HG02642 (cell line): ENCODE results near the gene TSHZ1.

Experiments
- ATAC-seq: cut with Tn5 transposase; IDR thresholded peaks from one replicate; pipeline ENCODE4 v1.9.1; 2021; ENCODE audit warnings: mild to moderate bottlenecking; ENCODE audit not compliant: unreplicated experiment, poor library complexity

Gene TSHZ1

GRCh38 chr18:75241705-75242104 lies 31.1 kb downstream of the TSHZ1 start:
- ATAC-seq: no peak

GRCh38 chr18:75244351-75245313 lies 34.0 kb downstream of the TSHZ1 start:
- ATAC-seq: no peak

DNA sequence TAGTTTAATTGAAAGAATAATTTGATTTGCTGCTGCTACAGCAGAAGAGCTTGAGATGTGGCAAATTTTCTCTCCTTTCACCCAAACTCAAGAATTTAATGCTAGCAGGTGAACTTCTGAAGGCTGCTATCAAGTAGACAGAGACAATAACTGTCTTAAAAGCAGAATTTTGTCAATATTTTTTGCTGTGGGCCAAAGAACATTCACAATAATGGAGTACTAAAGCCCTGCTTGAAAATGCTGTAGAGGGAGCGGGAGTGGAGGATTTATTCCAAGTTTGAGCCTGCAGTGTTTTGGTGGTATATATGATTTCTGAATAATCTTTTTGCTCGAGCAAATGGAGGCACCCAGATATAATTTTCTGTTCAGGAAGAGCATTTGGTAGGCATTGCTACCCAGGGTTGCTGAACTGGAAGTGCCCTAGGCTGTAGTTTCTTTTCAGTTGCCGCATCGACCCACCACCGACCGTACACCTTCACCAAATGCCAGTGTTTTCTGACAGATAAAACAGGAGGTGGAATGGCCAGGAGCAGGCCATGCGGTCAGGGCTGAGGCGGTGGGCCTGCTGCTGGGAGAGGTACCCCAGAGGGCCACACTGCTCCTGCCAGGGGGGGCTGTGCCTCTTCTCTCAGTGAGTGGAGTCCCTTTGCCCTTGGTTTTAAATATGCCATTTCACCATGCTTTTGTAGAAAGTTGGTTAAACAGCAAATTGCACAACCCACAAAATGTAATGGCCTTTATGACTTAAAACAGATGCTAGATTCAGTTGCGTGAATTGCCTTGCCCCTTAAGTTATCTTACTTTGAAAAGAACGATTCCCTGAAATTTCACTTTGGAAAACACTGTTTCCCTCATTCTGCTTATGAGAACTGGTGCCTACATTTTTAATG lies 36.4 kb downstream of the TSHZ1 start:
- ATAC-seq: no peak

- ATAC-seq: no peak
Observed at GRCh38 chr18:75247611-75248421, 37.2 kb downstream of the TSHZ1 start.

- ATAC-seq: no peak
Observed at GRCh38 chr18:75248426-75249174, 38.0 kb downstream of the TSHZ1 start.

DNA sequence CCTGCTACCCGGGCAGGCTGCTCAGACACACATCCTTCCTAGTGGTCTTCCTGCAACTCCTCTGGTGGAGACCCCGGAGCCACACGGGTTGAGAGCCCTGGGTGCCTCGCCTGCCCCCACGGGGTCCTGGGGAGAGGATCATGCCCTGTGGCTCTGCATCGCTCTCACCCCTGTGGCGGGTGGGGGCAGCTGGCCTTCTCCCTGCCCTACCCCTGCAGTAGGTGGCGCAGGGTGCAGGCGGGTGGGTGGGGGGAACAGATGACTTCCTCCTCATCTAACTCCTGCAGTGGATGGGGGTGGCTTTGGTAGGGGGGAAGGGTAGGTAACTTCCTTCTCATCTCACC lies 38.5 kb downstream of the TSHZ1 start:
- no peak for ATAC-seq

GRCh38 chr18:75249672-75250470 lies 39.3 kb downstream of the TSHZ1 start:
- no peak for ATAC-seq

DNA sequence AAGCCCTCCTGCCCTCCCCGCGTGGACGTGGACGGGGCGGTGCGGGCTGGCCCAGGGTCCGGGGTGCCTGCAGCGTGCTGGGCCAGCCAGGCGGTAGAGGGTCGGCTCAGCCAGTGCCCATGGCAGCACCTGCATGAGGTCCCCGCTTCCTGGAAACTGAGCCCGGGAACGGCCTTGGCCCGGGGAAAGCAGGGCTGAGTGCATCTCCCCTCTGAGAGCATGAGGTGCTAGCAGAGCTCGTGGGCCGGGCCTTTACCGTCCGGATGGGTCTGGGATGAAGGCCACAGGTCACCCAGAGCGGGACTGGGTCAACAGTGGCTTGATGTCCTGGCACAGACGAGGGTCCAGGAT lies 39.8 kb downstream of the TSHZ1 start:
- ATAC-seq: no peak

- no peak for ATAC-seq
Observed at GRCh38 chr18:75251466-75251865, 40.9 kb downstream of the TSHZ1 start.

DNA sequence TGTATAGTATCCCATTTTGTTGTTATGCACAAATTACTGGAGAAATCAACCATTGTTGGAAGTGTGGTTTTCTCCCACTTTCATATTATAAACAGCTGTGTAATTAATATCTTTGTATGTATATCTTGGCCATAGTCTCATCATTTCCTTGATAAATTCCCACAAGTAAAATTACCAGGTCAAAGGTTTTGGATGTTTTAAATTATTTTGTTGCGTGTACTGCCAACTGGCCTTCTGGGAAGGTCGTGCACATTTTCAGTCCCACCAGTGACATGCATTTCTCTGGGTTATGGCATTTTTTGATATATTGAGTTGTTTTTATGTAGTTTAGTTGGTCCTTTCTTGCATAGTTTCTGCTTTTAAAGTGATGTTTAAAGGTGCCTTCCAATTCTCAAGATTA lies 41.5 kb downstream of the TSHZ1 start:
- ATAC-seq: no peak

DNA sequence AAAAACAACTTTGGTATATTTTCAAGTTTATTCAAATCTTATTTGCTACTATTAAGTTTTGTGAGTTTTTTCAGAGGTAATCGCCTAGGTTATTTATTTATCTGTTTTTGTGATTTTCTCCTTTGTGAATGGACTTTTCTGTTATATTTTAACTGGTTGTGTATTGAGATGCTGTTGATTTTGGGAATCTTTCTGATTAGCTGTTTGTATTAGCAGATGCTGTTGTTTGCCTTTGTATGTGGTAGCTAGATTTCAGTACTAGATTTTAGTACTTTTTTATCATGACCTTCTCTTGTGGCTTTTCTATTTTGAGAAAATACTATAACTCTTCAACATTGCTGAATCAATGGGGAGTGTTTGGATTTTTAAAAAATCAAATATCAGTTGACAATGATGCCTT lies 42.4 kb downstream of the TSHZ1 start:
- ATAC-seq: no peak

DNA sequence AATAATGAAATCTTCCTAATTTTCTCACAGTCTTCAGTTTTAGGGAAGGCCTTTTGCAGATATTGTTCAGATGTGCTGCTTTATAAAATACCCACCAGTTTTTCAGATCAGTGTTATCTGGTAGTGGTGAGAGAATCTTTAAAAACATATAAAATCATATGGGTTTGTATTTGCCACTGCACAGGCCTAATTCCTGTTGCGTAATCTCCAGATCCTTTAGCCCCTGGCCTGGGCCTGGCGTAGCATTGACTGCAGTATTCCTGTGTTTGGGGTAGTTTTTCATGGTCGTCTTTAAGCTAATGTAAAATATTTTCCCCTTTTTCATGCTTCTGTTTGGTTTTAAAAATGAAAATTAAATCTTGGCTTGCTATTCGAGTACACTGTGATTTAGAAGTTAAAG lies 43.2 kb downstream of the TSHZ1 start:
- ATAC-seq: no peak

DNA sequence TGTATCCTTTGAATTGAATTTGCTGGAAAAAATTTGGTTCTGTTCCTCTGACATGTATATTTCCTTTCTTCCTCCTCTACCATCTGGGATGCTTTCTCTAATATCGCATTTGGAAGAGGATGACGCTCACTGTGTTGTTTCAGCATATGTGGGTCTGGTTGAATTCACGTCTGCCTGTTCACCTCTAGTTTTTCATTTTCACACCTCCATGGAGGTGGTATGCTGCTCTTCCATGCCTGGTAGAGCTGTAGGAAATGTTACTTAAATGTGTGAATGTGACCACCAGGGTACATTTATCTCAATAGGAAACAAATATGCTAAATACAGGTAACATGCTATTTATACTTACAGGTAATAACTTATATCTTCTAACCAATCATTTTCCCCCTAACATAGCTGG lies 44.5 kb downstream of the TSHZ1 start:
- no peak for ATAC-seq

DNA sequence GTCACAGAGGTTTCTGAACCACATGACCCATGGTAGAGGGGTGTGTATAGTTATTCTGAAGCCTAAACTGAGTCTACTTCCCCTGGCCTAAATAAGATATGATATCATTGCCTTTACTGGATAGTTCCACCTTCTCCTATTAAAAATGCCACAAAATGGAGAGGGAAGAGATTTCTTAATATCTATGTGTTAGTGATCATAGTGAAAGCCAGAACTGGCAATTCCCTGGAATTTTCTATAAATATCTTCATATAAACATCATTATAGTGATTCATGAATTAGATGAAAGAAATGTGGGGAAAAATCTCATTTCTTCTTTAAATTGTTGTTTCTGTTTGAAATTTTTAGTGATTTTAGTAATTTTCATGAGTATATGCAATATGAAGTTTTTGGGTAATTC lies 45.8 kb downstream of the TSHZ1 start:
- no peak for ATAC-seq

- no peak for ATAC-seq
Observed at GRCh38 chr18:75257605-75258004, 47.0 kb downstream of the TSHZ1 start.

DNA sequence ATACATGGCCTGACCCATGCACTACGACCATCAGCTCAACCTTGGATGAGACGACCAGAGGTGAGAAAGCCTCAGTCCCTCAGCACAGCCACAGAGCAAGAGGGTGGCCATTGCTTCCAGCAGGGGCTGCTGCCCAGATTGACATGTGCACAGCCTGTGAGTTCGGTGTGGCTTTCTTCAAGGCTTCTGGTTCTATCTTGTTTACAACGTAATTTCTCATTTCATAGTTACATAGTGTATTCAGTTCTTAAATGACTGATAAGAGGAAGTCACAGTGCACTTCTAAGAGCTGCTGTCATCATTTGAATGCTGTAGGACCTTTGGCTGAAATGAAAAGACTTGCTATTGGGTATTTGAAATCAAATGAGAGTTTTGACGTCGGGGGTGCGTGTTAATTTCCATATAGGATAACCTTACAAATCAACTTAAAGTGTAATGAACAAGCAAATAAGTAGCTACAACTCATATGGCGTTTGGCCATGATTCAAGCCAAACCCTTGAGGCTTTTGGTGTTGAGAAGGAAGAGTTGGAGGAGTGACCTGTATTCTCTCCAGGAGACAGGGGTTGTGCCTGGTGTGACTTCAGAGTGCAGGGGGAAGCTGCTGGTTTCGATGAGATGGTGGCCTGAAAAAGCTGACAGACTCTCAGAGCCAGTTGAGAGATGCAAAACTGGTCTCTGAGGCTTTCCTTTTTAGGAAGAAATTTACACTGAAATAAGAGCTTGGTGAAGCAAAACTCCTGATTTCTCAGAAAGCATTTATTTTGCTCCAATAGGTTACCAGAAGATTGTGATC lies 51.0 kb downstream of the TSHZ1 start:
- ATAC-seq: peak; percentile 83

DNA sequence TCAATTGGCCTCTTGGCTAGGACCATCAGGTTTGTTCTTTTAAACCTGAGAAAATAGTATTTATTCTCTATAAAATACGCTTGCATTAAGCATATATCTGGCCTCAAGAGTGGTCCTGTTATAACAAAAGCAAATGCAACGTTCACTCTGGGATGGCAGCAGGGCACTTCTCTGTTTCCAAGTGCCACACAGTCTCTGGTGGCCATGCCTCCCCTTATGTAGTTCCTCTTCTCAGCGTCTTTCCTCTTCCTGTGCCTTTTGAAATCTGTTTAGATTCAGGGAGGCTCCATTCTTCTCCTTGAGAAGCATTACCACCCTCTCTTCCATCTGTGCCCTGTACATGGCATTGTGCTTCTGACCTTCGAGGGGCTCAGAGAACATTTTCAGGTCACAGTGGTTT lies 51.9 kb downstream of the TSHZ1 start:
- ATAC-seq: no peak

- no peak for ATAC-seq
Observed at GRCh38 chr18:75264195-75264594, 53.6 kb downstream of the TSHZ1 start.
